ENCODE measurements around the gene SDHB.

SDHB gene

DNA sequence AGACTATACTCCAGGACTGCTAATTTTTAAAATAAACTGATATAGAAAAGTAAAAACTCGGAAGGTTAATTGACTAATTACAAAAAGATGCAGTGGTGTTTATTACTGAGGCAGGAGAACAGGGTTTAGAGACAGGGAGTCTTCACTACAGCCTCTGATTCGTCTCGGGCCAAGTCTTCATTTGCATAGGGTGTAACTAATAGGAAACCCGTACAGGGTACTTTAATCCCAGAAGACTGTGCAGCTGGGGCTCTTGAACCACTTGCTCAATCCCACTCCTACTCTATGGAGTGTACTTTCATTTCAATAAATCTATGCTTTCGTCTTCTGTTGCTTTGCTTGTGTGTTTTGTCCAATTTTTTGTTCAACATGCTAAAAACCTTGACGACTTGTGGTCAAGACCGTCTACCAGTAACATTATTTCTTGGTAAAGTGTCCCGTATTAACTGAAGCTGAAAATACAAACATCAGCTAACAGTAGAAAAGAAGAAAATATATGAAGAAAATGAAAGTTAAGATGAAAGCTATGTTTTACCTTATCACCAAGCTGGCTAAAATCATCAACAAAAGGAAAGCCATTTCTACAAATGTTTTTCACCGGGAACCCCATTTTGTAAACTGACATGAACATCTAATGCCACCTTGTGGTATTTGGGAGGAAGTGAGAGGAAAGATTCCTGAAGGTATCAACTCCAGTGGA, 8.0 kb downstream of the SDHB start:
- peak; percentile 66 for DNase-seq (ENCODE audit: low spot score)

DNA sequence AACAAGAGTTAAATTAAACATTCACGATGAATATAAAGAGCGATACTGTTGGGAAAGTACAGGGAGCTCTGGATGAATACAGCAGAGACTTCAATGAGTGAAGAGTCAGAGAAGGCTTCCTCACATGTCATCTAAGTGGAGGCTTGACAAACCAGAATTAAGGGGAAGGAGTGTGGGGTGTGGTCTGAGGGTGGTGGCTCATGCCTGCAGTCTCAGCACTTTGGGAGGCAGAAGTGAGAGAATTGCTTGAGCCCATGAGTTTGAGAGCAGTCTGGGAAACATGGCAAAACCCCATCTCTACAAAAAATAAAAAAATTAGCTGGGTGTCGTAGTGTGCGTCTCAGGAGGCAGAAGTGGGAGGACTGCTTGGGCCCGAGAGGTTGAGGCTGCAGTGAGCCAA, 8.7 kb downstream of the SDHB start:
- DNase-seq (ENCODE audit: low spot score): no peak

DNA sequence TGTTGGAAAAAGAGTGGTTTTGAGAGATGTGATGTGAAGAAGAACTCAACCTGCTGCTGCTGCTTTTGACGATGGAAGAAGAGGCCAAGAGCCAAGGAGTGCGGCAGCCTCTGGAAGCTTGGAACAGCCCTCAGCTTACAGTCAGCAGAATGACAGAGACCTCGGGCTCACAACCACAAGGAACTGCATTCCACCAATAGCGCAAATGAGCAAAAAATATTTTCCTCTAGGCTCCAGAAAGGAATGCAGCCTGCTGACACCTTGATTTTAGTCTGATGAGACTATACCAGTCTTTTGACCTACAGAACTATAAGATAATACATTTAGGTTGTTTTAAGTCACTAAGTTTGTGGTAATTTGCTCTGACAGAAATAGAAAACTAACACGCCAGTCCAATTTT, 10.2 kb downstream of the SDHB start:
- DNase-seq (ENCODE audit: low spot score): no peak

DNA sequence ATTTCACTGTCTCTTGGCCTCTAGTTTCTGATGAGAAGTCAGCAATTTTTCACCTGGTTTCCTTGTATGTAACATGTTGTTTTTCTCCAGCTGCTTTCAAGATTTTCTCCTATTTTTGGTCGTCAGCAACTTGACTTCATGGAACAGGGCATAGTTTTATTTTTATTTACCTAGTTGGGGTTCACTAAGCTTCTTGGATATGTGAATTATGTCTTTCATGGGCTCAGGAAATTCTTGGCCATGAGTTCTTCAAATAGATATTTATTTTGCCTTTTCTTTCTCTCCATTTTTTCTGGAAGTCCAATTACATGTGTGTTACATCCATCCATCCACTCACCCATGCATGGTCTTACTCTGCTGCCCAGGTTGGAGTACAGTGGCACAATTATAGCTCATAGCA, 13.7 kb downstream of the SDHB start:
- no peak for DNase-seq (ENCODE audit: low spot score)

DNA sequence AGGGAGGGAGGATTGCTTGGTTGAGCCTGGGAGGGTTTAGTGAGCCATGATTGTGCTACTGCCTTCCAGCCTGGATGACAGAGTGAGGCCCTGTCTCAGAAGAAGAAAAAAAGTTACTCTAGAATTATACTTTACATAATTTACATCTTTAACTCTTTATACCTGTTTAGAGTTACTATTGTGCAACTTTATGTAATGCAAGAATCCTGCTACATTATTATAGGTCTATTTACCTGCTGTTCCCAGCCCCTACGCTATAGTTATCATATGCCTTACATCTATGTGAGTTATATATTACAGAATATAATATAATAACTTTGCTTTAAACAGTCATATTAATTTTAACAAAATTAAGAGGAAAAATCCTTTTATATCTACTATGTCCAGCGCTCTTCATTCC, 14.3 kb downstream of the SDHB start:
- DNase-seq (ENCODE audit: low spot score): no peak

DNA sequence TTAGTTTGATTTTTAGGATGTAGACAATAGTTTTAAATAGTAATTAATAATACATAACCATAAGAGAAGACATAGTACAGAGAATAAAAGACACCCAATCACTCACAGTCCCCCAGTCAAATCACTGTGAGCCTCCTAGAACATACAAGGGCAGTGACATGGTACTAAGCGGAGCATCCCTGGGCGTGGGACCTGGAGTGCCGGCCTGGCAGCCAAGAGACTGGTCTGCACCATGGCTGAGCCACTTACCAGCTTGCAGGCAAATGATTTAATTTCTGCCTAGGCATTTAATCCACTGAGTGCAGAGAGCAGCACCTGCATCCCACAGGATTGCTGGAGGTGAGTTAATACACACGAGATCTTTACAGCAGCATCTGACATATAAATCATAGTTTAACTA, 20.4 kb downstream of the SDHB start:
- no peak for DNase-seq (ENCODE audit: low spot score)

DNA sequence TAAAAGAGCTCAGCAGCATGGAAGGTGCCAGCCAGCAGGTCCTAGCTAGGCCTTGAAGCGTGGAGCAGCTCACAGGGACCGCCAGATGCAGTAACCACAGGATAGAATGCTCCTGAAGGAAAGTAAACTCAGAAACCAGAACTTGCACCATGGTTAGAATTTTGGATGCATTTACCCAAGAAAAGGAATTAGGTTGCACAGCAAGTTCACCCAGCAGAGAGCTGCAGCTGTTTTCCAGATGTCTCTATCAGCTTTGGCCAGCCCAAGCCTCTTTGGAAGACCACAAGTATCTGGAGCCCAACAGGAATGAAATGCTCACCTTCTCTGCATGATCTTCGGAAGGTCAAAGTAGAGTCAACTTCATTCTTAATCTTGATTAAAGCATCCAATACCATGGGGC, 21.1 kb downstream of the SDHB start:
- DNase-seq (ENCODE audit: low spot score): no peak

DNA sequence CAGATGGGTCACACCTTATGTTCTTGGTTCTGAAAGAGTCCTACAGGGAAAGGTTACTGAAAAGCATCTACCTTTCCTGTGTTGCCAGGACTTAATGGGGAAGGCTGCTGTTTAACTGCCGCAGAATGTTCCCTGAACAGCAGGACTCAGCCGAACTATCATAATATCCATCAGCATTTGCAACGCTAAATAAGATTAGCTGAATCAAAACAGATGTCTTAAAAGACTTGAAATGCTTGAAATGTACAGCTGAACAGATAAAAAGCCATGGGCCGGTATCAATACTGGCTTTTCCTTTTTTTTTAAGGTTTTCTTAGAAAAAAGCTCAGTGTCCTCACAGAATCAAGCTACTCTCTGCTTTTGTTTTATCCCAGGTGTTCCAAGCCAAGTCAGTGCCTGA, 22.4 kb downstream of the SDHB start:
- no peak for DNase-seq (ENCODE audit: low spot score)

DNA sequence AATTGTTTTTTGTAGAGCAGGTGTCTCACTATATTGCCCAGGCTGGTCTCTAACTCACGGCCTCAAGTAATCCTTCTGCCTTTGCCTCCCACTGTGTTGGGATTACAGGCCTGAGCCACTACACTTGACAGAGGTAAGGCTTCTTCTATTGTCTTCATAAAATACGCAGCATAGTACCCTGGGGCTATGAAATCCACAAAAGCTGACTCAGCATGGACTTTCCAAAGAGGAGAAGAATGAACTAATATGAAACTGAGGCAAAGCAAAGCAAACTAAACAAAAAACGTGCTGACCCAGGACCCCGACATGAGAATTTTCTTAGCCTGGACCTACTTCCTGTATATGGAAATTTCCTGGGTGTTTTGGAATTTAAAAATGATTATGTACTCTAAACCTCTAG, 23.6 kb downstream of the SDHB start:
- DNase-seq (ENCODE audit: low spot score): no peak

DNA sequence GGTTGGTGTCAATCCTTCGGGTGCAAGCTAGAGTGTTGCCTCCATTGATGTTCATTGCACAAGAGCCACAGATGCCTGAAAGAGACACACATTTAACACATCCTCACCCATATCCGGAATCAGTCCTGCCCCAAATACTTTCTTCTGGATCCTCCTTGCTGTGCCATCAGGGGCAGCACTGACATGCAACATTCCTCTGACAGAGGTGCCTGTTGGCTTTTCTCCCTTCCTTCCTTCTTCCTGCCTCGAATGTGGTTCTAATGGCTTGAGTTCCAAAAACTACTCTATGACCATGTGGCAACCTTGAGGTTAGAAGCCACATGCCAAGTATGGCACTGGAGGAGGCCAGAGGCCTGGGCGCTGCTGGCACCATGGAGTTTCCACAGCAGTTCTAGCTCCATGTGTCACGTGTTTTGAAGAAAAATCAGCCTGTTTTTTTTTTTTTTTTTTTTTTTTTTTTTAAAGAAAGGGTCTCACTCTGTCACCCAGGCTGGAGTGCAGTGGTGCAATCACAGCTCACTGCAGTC, 25.1 kb downstream of the SDHB start:
- DNase-seq (ENCODE audit: low spot score): no peak

DNA sequence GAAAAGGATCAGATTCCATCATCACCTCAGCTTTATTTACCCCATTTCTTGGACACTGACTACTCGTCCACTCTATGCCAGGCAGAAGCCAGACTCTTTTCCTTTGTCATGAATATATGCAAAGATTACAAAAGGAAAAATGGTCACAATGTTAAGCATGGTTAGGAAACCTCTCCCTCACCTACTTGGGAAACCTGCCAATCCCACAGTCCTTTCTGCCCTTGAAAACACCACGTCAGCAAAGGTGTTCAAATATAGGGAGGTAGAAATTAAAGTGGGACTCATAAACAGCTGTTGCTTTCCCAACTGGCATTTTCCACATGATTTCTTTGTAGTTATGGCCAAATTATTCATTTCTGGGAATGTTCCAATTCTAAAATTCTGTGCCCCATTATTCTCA, 25.9 kb downstream of the SDHB start:
- no peak for DNase-seq (ENCODE audit: low spot score)

DNA sequence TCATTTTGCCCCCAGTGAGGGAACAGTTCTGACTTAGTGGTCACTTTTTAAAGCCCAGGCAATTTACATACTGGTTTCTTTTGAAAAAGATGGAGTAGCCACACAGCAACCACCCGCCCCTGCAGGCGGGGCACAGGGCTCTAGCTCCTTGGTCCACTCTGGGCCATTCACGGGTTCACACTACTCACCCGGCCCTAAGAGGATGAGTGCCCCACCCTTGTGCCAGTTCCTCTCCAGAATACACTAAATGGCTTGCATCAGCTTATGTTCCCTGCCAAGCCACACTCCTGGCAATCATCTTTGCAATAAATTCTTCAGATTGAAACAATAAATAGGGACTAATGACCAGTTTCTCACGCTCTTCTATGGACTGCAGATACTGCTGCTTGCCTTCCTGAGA, 26.4 kb downstream of the SDHB start:
- no peak for DNase-seq (ENCODE audit: low spot score)

DNA sequence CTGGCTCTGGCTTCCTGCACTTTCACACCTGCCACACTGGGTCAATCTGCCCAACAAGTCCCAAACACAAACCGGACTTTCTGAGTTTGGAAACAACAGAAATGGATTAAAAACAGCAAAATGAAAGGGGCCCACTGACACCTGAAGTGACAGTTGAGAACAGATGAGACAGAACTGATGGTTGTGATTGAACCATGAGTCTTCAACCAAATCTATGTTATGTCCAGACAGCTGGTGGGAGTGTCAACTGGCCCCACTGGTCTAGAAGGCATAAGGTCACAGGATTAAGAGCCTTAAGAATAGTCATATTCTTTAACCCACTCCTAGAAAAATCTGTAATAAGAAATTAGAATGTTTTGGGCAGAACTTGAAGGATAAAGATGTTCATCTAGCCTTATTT, 29.1 kb downstream of the SDHB start:
- no peak for DNase-seq (ENCODE audit: low spot score)

DNA sequence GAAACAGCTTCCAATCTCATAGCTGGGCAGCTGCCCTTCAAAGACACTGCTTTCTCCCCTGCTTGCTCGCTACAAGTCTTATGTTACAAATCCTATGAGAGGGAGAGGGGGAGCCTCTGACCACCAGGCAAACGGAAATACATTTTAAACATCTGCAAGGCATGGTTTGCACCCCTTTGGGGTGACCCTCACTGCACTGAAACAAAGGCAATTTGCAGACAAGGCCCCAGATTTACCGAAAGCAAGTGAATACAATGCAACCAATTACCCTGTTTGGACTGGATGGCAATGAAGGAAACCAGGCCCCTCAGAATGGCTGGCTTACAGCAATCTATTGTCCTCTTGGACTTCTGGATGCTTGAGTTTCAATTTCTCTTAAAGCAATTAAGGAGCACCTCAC, 30.3 kb downstream of the SDHB start:
- no peak for DNase-seq (ENCODE audit: low spot score)

DNA sequence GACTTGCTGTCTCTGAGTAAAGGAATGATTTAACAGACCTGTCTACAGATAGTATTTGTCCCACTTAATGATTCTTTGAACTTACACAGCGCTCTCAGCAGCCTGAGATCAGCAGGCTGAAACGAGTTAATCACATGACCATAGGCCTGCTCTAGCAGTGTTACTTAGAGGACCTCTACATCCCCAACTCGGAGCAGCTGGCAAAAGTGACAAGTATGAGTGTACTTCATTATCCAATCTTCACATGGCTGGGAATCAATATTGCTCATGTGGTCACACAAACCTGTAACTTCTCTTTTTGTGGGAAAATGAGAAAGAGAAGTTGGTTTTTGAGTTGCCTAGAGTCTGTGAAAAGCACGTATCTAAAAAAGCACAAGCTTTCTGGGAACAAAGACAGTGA, 30.7 kb downstream of the SDHB start:
- DNase-seq (ENCODE audit: low spot score): no peak

DNA sequence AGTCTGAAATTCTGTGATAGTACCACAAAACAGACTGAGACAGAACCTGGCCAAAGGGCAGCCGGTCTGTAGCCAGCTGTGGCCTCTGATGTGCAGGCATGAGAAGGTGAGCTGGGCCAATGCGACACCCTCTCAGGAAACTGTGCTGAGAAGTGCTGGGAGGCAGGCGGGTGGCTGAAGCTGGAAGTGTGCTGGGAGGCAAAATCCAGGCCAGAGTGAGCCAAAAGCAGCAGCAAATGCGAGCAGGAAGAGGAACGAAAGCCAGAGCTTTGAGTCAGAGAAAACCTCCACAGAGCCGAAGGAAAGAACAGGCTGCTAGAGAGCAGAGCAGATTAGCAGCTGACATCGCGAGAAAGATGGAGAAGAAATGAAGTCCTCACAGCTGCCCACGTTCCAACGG, 31.9 kb downstream of the SDHB start:
- DNase-seq (ENCODE audit: low spot score): no peak

DNA sequence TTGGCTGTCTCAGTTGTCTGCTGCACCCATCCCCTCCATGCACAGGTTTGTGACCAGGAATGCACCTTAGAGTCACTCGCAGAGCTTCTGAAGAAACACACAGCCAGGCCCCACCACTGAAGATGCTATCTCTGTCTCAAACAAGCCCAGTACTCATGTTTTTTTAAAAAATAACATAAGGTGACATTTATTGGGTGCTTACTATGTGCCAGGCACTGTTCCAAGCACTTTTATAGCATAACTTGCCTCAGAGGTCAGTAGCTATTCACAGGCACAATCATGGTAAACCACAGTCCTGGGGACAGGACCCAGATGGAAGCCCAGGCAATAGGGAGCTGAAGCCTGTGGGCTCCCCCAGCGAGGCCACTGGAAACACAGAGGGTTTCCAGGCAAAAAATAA, 33.3 kb downstream of the SDHB start:
- DNase-seq (ENCODE audit: low spot score): no peak

DNA sequence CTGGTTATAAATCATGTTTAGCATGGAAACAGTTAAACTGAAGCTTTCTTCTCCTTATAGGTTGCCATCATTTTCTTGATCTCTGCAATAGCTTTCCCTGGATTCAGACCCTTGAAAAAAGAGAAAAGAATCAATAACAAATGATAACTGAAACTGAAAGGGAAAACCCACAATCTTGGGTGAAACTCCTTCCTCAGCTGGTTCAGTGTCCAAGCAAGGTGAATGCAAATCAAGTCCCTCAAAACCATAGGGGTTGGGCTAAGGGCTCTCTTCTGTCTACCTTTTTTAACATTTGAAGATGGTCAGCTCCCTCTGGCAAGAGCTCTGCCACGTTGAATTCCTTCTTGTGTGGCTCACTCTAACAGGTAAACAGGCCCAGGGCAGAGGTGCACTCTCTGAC, 35.0 kb downstream of the SDHB start:
- no peak for DNase-seq (ENCODE audit: low spot score)

DNA sequence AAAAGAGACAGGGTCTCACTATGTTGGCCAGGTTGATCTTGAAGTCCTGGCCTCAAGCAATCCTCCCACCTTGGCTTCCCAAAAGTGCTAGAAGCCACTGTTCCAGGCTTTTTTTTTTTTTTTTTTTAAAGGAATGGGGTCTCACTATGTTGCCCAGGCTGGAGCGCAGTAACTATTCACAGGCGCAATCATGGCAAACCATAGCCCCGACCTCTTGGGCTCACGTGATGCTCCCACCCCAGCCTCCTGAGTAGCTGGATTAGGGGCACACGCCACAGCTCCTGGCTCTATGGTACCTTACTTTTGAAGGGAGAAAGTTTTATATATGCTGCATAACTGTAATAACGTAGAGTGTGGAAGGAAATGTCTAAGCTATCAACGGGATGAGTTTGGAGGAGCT, 36.4 kb downstream of the SDHB start:
- DNase-seq (ENCODE audit: low spot score): no peak

DNA sequence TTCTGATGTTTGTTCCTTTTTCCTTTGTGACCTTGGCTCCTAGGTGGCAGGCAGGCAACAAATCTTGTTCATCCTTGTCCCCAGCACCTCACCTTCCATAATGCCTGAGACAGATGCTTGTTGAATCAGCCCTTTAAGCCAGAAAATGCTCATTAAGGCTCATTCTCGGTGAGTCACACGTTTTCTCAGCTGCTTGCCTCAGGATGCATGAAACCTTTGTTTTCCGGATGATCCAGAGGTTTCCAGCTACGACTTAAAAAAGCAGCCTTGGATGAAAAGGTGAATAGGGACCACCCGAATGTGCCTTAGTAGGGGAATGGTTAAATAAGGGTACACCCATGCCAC, 37.5 kb downstream of the SDHB start:
- DNase-seq (ENCODE audit: low spot score): peak; percentile 49

DNA sequence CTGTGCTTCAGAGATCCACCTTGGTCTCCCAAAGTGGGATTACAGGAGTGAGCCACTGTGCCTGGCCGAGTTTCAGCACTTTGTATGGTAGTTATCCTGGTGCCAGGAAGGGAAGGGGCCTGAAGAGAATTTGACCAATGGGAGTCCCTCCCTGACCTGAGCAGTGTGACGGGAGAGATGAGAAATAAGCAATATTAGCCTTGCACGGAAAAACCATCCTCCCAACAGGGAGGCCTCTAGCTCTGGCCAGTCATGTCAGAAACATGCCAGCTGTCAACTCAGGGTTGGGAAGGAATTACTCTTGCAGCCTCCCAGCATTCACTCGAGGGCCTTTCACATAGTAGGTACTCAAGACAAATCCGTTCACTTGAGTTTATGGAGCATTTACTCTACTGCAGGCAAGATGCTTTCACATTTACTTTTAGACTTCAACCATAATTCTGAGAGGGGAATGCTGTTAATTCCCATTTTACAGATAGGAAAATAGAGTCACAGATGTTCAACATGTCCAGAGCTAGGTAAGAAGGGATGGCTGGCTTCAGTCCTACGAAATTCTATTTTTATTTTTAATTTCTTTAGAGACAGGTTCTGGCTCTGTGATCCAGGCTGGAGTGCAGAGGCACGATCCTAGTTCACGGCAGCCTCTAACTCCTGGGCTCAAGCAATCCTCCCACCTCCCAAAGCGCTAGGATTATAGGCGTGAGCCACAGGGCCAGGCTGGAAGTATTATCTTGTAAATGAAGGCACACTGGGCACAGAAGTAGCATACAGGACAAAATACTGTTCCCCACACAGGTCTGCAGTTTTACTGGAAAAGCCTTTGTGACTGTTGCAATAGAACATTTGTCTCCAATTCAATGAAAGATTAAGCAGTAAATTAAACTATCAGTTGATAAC, 38.9 kb downstream of the SDHB start:
- DNase-seq (ENCODE audit: low spot score): no peak

DNA sequence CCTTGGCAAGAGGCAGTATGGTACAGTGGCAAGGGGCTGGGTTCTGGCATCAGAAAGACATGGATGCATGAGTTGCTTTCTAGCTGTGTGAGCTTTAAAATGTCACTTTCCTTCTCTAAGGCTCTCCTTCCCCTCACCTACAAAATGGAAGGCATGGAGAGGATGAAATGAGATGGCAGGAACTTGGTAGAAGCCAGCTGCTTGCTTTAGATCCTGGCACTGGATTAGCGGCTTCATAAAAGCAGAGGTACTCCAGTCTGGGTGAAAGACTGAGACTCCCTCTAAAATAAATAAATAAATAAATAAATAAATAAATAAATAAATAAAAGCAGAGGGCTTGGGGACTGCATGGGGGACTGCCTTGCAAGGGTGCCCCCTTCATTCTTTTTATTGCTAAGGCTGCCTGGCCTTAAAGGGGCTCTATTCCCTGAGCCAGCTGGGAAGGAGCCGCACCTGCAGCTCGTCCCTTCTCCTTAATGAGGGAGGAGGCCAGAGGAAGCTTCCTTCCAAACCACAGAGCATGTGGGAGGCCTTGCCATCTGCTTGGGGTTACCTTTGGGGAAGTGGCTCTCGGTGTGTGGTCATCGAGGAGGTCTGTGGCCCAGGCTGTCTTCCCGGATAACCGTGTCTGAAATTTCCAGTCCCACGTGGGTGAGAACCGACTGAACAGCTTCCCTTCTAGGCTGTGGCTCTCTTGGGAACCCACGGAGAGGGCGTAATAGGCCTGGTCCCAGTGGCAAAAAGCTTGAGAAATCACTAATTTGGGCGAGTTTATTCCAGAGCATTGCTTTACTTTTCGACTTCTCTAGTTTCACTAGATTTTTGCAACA, 40.1 kb downstream of the SDHB start:
- no peak for DNase-seq (ENCODE audit: low spot score)
